K562 (cell line): ENCODE results near the gene OSM. TPM values are rescaled to one million over a fixed set of nuclear protein-coding genes. Genes with fewer than 3 reads are reported as not detected.
A peak's percentile ranks its signal among the peaks of the same experiment; 100 is the strongest.

Experiments used
- ATAC-seq: fragments of 200-7000 bp; cut with Tn5 transposase; 3 replicates; pipeline ENCODE4 v1.9.1; 2020; ENCODE audit warnings: moderate library complexity
- BruUV-seq: library from RNA; stranded (reverse); fragments of 400-500 nt; replicated peaks from 2 replicates; lab custom pipeline; 2021; lab: Mats Ljungman, UMichigan
- CTCF ChIA-PET: fragments of 300-600 bp; formaldehyde crosslinking; extraction: SDS; loops from one replicate; lab custom pipeline; 2021; ENCODE audit warnings: low intra/inter-chr PET ratio; lab: Yijun Ruan, JAX
- POLR2A ChIA-PET: fragments of 300-600, 350-650 bp; sonication (Branson Sonifier 250); formaldehyde crosslinking; extraction: SDS; loops from one replicate; lab custom pipeline; 2021; ENCODE audit warnings: antibody characterized with exemption, inconsistent platforms; lab: Yijun Ruan, JAX
- DNase-seq, 4 experiments: peaks; one replicate each; pipeline versions ENCODE4 v3.0.0 to v3.0.0-alpha.2; 2011 to 2018; ENCODE audit warnings: low spot score in 3 of 4, mixed read lengths in 3 of 4; ENCODE audit errors: extremely low read depth in 1 of 4
- FAIRE-seq: peaks from 2 replicates; lab custom pipeline; 2011; peaks lifted over from hg19 to GRCh38; lab: Jason Lieb, UNC
- H2AFZ ChIP-seq: 2 replicates; pipeline ENCODE4 v1.6.0; 2011; ENCODE audit warnings: low read depth, low read length, control low read depth, inconsistent platforms
- H3K27ac ChIP-seq: fragments of 200-600 bp; 3 replicates; pipeline ENCODE4 v1.8.0; 2011; ENCODE audit warnings: low read depth, mild to moderate bottlenecking, control low read depth, inconsistent platforms, low read length, moderate library complexity, mixed read lengths; ENCODE audit errors: extremely low read depth
- H3K27me3 ChIP-seq, 2 experiments: fragments of 300-600 bp in 1 of 2; 2 replicates in 1 of 2; 3 replicates in 1 of 2; pipeline versions ENCODE4 v1.6.0 to v1.8.0; 2011; ENCODE audit warnings: inconsistent platforms in 2 of 2, low read length in 2 of 2, mild to moderate bottlenecking in 1 of 2, mixed read lengths in 1 of 2, moderate library complexity in 1 of 2; ENCODE audit not compliant: control insufficient read depth in 2 of 2, insufficient read depth in 2 of 2
- H3K36me3 ChIP-seq: fragments of 300-600 bp; 3 replicates; pipeline ENCODE4 v1.8.0; 2011; ENCODE audit warnings: mild to moderate bottlenecking, low read length, inconsistent platforms; ENCODE audit not compliant: control insufficient read depth, insufficient read depth
- H3K4me1 ChIP-seq, 2 experiments: fragments of 200-600 bp in 1 of 2; replicated peaks in 1 of 2; 2 replicates in 1 of 2; 3 replicates in 1 of 2; pipeline versions ENCODE4 v1.5.1 to v1.8.0; 2011; ENCODE audit warnings: inconsistent platforms in 2 of 2, low read length in 2 of 2, mild to moderate bottlenecking in 1 of 2, mixed read lengths in 1 of 2, moderate library complexity in 1 of 2; ENCODE audit not compliant: control insufficient read depth in 2 of 2, insufficient read depth in 2 of 2
- H3K4me2 ChIP-seq: 2 replicates; pipeline ENCODE4 v1.6.1; 2011; ENCODE audit warnings: low read length, control low read depth, inconsistent platforms, mixed read lengths; ENCODE audit not compliant: insufficient read depth
- H3K4me3 ChIP-seq: fragments of 200-600 bp; sonication (generic), shearing (Covaris generic); 2 replicates; pipeline ENCODE4 v1.5.1; 2016; ENCODE audit warnings: control low read depth, inconsistent platforms
- H3K79me2 ChIP-seq: fragments of 200-600 bp; 3 replicates; pipeline ENCODE4 v1.8.0; 2011; ENCODE audit warnings: low read length, inconsistent platforms; ENCODE audit not compliant: control insufficient read depth, insufficient read depth
- H3K9ac ChIP-seq, 2 experiments: 2 replicates each; pipeline versions ENCODE4 v1.6.0 to v1.6.1; 2011; ENCODE audit warnings: low read depth in 2 of 2, low read length in 2 of 2, control low read depth in 1 of 2, inconsistent platforms in 1 of 2, mild to moderate bottlenecking in 1 of 2, mixed read lengths in 1 of 2; ENCODE audit not compliant: insufficient read depth in 1 of 2
- H3K9me1 ChIP-seq: one replicate; pipeline ENCODE4 v1.6.0; 2011; ENCODE audit warnings: inconsistent platforms, mild to moderate bottlenecking, low read length, moderate library complexity; ENCODE audit not compliant: control insufficient read depth, insufficient read depth
- H3K9me3 ChIP-seq: replicated peaks from 2 replicates; pipeline ENCODE4 v1.5.1; 2011; ENCODE audit warnings: low read depth, low read length, inconsistent platforms; ENCODE audit not compliant: control insufficient read depth, insufficient read depth
- H4K20me1 ChIP-seq: replicated peaks from 2 replicates; pipeline ENCODE4 v1.6.1; 2011; ENCODE audit warnings: low read length, inconsistent platforms, mixed read lengths; ENCODE audit not compliant: control insufficient read depth, insufficient read depth
- HDAC3 ChIP-seq: fragments of 450-650 bp; IDR thresholded peaks from 2 replicates; pipeline ENCODE4 v1.6.1; 2018; ENCODE audit warnings: borderline replicate concordance, mild to moderate bottlenecking, moderate library complexity; ENCODE audit not compliant: partially characterized antibody
- HMG20A ChIP-seq: fragments of 450-650 bp; formaldehyde crosslinking; conservative IDR thresholded peaks from 2 replicates; pipeline ENCODE4 v1.4.0; 2020; ENCODE audit warnings: mild to moderate bottlenecking, mixed read lengths
- HSF4 ChIP-seq: fragments of 250-450 bp; sonication (Bioruptor Pico); IDR thresholded peaks from 2 replicates; pipeline ENCODE4 v2.1.2; 2022; ENCODE audit warnings: mild to moderate bottlenecking, moderate library complexity, borderline replicate concordance
- POLR2B ChIP-seq: fragments of 450-650 bp; IDR thresholded peaks from 2 replicates; pipeline ENCODE4 v1.6.1; 2018; ENCODE audit warnings: low read depth; ENCODE audit not compliant: partially characterized antibody
- RBM39 ChIP-seq: fragments of 200-400 bp; formaldehyde crosslinking; optimal IDR thresholded peaks from 2 replicates; pipeline ENCODE3; 2018; ENCODE audit warnings: low read depth, low read length
- SETDB1 ChIP-seq: IDR thresholded peaks from one replicate; pipeline ENCODE4 v1.6.1; 2012; ENCODE audit warnings: low read length, control low read depth, inconsistent platforms
- SIN3A ChIP-seq, 2 experiments: fragments of 150-350 bp in 1 of 2; IDR thresholded peaks; 2 replicates each; pipeline ENCODE4 v1.6.1; 2011 to 2016; ENCODE audit warnings: borderline replicate concordance in 2 of 2, low read depth in 2 of 2, low read length in 2 of 2, mild to moderate bottlenecking in 2 of 2, moderate library complexity in 2 of 2; ENCODE audit not compliant: control insufficient read depth in 1 of 2
- ZNF263 ChIP-seq: sonication (generic); formaldehyde crosslinking; IDR thresholded peaks from 2 replicates; pipeline ENCODE4 v1.8.0; 2022; ENCODE audit warnings: mild to moderate bottlenecking, missing genetic modification reagents, borderline replicate concordance
- ZNF408 ChIP-seq: fragments of 250-450 bp; sonication (Bioruptor Pico); IDR thresholded peaks from 2 replicates; pipeline ENCODE4 v1.4.0; 2020; ENCODE audit warnings: low read depth, mild to moderate bottlenecking, moderate library complexity
- ZNF668 ChIP-seq: fragments of 250-450 bp; sonication (Bioruptor Pico); IDR thresholded peaks from 2 replicates; pipeline ENCODE4 v1.8.0; 2022; ENCODE audit warnings: mild to moderate bottlenecking, inconsistent platforms
- whole genome bisulfite sequencing: fragments of 100-300 bp; shearing (Covaris generic); methylation state at CpG from one replicate; pipeline ENCODE4 v1.1.6; 2016; ENCODE audit warnings: low coverage, mixed read lengths; ENCODE audit not compliant: insufficient coverage; ENCODE audit errors: missing lambda C conversion rate; 5-methylcytosine and 5-hydroxymethylcytosine counted together
- in situ Hi-C: fragments of 300-500 bp; cut with MboI; formaldehyde crosslinking; loops from 4 replicates; pipeline ENCODE4 v1.15.0; 2018; ENCODE audit warnings: inconsistent platforms, mixed read lengths
- intact Hi-C: fragments of 100-400 bp; cut with micrococcal nuclease; formaldehyde crosslinking; loops from 2 replicates; pipeline ENCODE4 v1.14.2; 2022
- polyA plus RNA-seq, 8 experiments: library from polyadenylated mRNA; depleted of rRNA in 4 of 8; stranded (reverse) in 5 of 8; unstranded in 3 of 8; fragments of >200 nt; fragmentation: Nextera tagmentation in 2 of 8; fragmentation: Illumina TruSeq in 1 of 8; extraction: Ambion mirVana in 2 of 8; extraction: Trizol in 1 of 8; gene quantifications; 2 replicates each; pipeline versions ENCODE4 v1.2.1 to v1.2.3, GENCODE V29; 2011 to 2014; ENCODE audit warnings: inconsistent platforms in 1 of 8, missing spikeins in 1 of 8
- total RNA-seq, 7 experiments: library from RNA; depleted of rRNA in 6 of 7; stranded (reverse); fragments of >200 nt in 6 of 7; fragmentation: Illumina TruSeq in 2 of 7; extraction: Trizol in 2 of 7; gene quantifications; 2 replicates each; pipeline versions ENCODE4 v1.2.1 to v1.2.3, GENCODE V29; 2011 to 2021; ENCODE audit warnings: low replicate concordance in 1 of 7
- TF ChIP-seq, protein P1 (sequence below): sonication (generic); formaldehyde crosslinking; IDR thresholded peaks from 2 replicates; pipeline ENCODE4 v1.8.0; 2022; ENCODE audit warnings: mild to moderate bottlenecking, low read depth, missing genetic modification reagents
- TF ChIP-seq, protein P2 (sequence below): sonication (generic); formaldehyde crosslinking; IDR thresholded peaks from 2 replicates; pipeline ENCODE4 v1.8.0; 2022; ENCODE audit warnings: missing genetic modification reagents, mild to moderate bottlenecking, moderate library complexity, borderline replicate concordance
- TF ChIP-seq, protein P3 (sequence below), 2 experiments: fragments of 200-800 bp in 1 of 2; sonication (Bioruptor generic) in 1 of 2; sonication (generic) in 1 of 2; formaldehyde crosslinking in 1 of 2; IDR thresholded peaks in 1 of 2; conservative IDR thresholded peaks in 1 of 2; 2 replicates each; pipeline versions ENCODE4 v1.5.0 to v1.6.1; 2016 to 2020; ENCODE audit warnings: missing compliant biosample characterization in 1 of 2, missing genetic modification characterization in 1 of 2, missing genetic modification reagents in 1 of 2

OSM gene
- total and polyA plus RNA-seq, 9 of the 15 experiments (the other 6 are each of a cell fraction or from before 2014, with no cell fraction given), result 0.22 TPM; not detected in 8

DNA sequence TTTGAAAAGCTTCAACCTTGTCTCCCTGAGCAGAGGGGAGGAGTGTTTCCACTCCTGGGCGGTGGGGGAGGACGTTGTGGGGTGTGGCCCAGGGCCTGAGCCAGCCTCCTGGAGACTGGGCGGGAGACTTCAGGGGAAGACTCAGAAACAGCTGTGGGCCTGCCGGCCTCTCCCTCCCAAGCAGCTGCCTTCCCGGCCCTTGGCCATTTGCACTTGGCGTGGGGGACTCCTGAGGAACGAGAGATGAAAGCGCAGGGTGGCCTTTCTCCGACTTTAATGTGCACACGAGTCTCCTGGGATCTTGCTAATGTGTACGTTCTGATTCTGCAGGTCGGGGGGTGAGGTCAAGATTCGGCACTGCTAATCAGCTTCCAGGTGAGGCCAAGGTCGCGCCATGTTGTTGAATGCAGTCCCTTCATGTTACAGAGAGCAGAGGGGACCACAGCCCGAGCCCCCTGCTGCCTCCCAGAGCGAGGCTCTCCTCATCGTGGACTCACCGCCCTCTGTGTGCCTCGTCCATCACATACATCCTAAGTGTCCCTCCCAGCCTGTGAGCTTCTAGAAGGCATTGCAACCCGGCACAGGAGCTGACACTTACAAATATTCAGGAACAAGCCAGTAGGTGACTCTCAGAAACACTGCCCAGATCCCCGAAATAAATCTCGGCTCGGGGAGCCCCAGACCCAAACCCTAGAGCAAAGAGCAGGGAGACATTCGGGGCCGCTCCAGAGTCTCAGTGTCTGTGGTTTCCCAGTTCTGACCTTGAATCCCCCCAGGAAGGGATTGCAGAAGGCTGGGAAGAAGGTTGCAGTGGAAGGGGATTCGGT, 27.8 kb downstream of the OSM start:
- POLR2A ChIA-PET, result interaction anchor here (0.6 kb wide), 1 partner anchor 12 kb away, joined by 4 read pairs; no protein-coding TSS in a partner anchor

More for the DNA sequence above, 27.8 kb downstream of the OSM start:
- DNase-seq, result peak; percentile 55 to 75 (median 68)
- Histone ChIP-seq H3K27me3 (peaks cover 0 to 21% of the 10 kb centered on the region in 2 experiments; a peak in 2 of 5 replicates), H3K36me3 (no peaks in the 10 kb centered on the region)
- intact Hi-C loops, result no loop called here
- whole genome bisulfite sequencing, result 29% methylated on average over 10 of the region's 27 CpGs
- TF ChIP-seq HDAC3 (no peak), POLR2B (no peak), ZNF668 (CRISPR knock-in tag) (no peak), HSF4 (CRISPR knock-in tag) (no peak), ZNF408 (CRISPR knock-in tag) (no peak), RBM39 (no peak), SETDB1 (no peak), ZNF263 (CRISPR knock-in tag) (peak; percentile 79), SIN3A (IDR thresholded peaks at IDR 0.05; ENCODE audit: borderline replicate concordance in 2 of 2, control insufficient read depth in 1 of 2, low read depth in 2 of 2, low read length in 2 of 2) (no peak), HMG20A (CRISPR knock-in tag) (no peak)
- TF ChIP-seq, protein P1, sequence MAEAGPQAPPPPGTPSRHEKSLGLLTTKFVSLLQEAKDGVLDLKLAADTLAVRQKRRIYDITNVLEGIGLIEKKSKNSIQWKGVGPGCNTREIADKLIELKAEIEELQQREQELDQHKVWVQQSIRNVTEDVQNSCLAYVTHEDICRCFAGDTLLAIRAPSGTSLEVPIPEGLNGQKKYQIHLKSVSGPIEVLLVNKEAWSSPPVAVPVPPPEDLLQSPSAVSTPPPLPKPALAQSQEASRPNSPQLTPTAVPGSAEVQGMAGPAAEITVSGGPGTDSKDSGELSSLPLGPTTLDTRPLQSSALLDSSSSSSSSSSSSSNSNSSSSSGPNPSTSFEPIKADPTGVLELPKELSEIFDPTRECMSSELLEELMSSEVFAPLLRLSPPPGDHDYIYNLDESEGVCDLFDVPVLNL, result no peak
- TF ChIP-seq, protein P2, sequence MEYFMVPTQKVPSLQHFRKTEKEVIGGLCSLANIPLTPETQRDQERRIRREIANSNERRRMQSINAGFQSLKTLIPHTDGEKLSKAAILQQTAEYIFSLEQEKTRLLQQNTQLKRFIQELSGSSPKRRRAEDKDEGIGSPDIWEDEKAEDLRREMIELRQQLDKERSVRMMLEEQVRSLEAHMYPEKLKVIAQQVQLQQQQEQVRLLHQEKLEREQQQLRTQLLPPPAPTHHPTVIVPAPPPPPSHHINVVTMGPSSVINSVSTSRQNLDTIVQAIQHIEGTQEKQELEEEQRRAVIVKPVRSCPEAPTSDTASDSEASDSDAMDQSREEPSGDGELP (CRISPR knock-in tag), result peak; percentile 53; the same call in 1 of the 2 replicates
- TF ChIP-seq, protein P3, sequence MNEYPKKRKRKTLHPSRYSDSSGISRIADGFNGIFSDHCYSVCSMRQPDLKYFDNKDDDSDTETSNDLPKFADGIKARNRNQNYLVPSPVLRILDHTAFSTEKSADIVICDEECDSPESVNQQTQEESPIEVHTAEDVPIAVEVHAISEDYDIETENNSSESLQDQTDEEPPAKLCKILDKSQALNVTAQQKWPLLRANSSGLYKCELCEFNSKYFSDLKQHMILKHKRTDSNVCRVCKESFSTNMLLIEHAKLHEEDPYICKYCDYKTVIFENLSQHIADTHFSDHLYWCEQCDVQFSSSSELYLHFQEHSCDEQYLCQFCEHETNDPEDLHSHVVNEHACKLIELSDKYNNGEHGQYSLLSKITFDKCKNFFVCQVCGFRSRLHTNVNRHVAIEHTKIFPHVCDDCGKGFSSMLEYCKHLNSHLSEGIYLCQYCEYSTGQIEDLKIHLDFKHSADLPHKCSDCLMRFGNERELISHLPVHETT (CRISPR knock-in tag; conservative IDR thresholded peaks at IDR 0.05 in 1 of 2, IDR thresholded peaks at IDR 0.05 in 1 of 2), result no peak
- TF ChIP-seq, all 486 proteins: peak for 2
- peak; percentile 90 for ATAC-seq
- no peak overlapping the region for H3K4me2 ChIP-seq
- H3K27ac ChIP-seq, result no peak overlapping the region
- in situ Hi-C loops, result no loop called here
- no peaks in the 10 kb centered on the region for H3K79me2 ChIP-seq
- H4K20me1 ChIP-seq, result 0 out of 2 replicates have a peak, but pooled peaks cover 4% of the 10 kb centered on the region
- BruUV-seq, result no TSS peak
- H3K4me3 ChIP-seq, result no peak overlapping the region
- CTCF ChIA-PET, result no interaction called here
- H3K9me3 ChIP-seq, result no peaks in the 10 kb centered on the region
- H2AFZ ChIP-seq, result no peak overlapping the region
- peak; percentile 15 for FAIRE-seq
- H3K4me1 ChIP-seq, result peaks cover 3 to 12% of the 10 kb centered on the region in 2 experiments; a peak in 3 of 5 replicates
- H3K9me1 ChIP-seq, result no peaks in the 10 kb centered on the region
- H3K9ac ChIP-seq, result no peak overlapping the region
